K562 (cell line): Measurements from ENCODE around the gene FAM204A. TPM values are rescaled to one million over a fixed set of nuclear protein-coding genes. Genes with fewer than 3 reads are reported as not detected.

Source experiments
- ATAC-seq: fragments of 200-7000 bp; cut with Tn5 transposase; 3 replicates; pipeline ENCODE4 v1.9.1; 2020; ENCODE audit warnings: moderate library complexity
- BruUV-seq: library from RNA; stranded (reverse); fragments of 400-500 nt; replicated peaks from 2 replicates; lab custom pipeline; 2021; lab: Mats Ljungman, UMichigan
- CTCF ChIA-PET: fragments of 300-600 bp; formaldehyde crosslinking; extraction: SDS; loops from one replicate; lab custom pipeline; 2021; ENCODE audit warnings: low intra/inter-chr PET ratio; lab: Yijun Ruan, JAX
- POLR2A ChIA-PET: fragments of 300-600, 350-650 bp; sonication (Branson Sonifier 250); formaldehyde crosslinking; extraction: SDS; loops from one replicate; lab custom pipeline; 2021; ENCODE audit warnings: antibody characterized with exemption, inconsistent platforms; lab: Yijun Ruan, JAX
- DNase-seq, 4 experiments: peaks; one replicate each; pipeline versions ENCODE4 v3.0.0 to v3.0.0-alpha.2; 2011 to 2018; ENCODE audit warnings: low spot score in 3 of 4, mixed read lengths in 3 of 4; ENCODE audit errors: extremely low read depth in 1 of 4
- FAIRE-seq: peaks from 2 replicates; lab custom pipeline; 2011; peaks lifted over from hg19 to GRCh38; lab: Jason Lieb, UNC
- H2AFZ ChIP-seq: 2 replicates; pipeline ENCODE4 v1.6.0; 2011; ENCODE audit warnings: low read depth, low read length, control low read depth, inconsistent platforms
- H3K27ac ChIP-seq: fragments of 200-600 bp; 3 replicates; pipeline ENCODE4 v1.8.0; 2011; ENCODE audit warnings: low read depth, mild to moderate bottlenecking, control low read depth, inconsistent platforms, low read length, moderate library complexity, mixed read lengths; ENCODE audit errors: extremely low read depth
- H3K27me3 ChIP-seq, 2 experiments: fragments of 300-600 bp in 1 of 2; 2 replicates in 1 of 2; 3 replicates in 1 of 2; pipeline versions ENCODE4 v1.6.0 to v1.8.0; 2011; ENCODE audit warnings: inconsistent platforms in 2 of 2, low read length in 2 of 2, mild to moderate bottlenecking in 1 of 2, mixed read lengths in 1 of 2, moderate library complexity in 1 of 2; ENCODE audit not compliant: control insufficient read depth in 2 of 2, insufficient read depth in 2 of 2
- H3K36me3 ChIP-seq: fragments of 300-600 bp; 3 replicates; pipeline ENCODE4 v1.8.0; 2011; ENCODE audit warnings: mild to moderate bottlenecking, low read length, inconsistent platforms; ENCODE audit not compliant: control insufficient read depth, insufficient read depth
- H3K4me1 ChIP-seq, 2 experiments: fragments of 200-600 bp in 1 of 2; replicated peaks in 1 of 2; 2 replicates in 1 of 2; 3 replicates in 1 of 2; pipeline versions ENCODE4 v1.5.1 to v1.8.0; 2011; ENCODE audit warnings: inconsistent platforms in 2 of 2, low read length in 2 of 2, mild to moderate bottlenecking in 1 of 2, mixed read lengths in 1 of 2, moderate library complexity in 1 of 2; ENCODE audit not compliant: control insufficient read depth in 2 of 2, insufficient read depth in 2 of 2
- H3K4me2 ChIP-seq: 2 replicates; pipeline ENCODE4 v1.6.1; 2011; ENCODE audit warnings: low read length, control low read depth, inconsistent platforms, mixed read lengths; ENCODE audit not compliant: insufficient read depth
- H3K4me3 ChIP-seq: fragments of 200-600 bp; sonication (generic), shearing (Covaris generic); 2 replicates; pipeline ENCODE4 v1.5.1; 2016; ENCODE audit warnings: control low read depth, inconsistent platforms
- H3K79me2 ChIP-seq: fragments of 200-600 bp; 3 replicates; pipeline ENCODE4 v1.8.0; 2011; ENCODE audit warnings: low read length, inconsistent platforms; ENCODE audit not compliant: control insufficient read depth, insufficient read depth
- H3K9ac ChIP-seq, 2 experiments: 2 replicates each; pipeline versions ENCODE4 v1.6.0 to v1.6.1; 2011; ENCODE audit warnings: low read depth in 2 of 2, low read length in 2 of 2, control low read depth in 1 of 2, inconsistent platforms in 1 of 2, mild to moderate bottlenecking in 1 of 2, mixed read lengths in 1 of 2; ENCODE audit not compliant: insufficient read depth in 1 of 2
- H3K9me1 ChIP-seq: one replicate; pipeline ENCODE4 v1.6.0; 2011; ENCODE audit warnings: inconsistent platforms, mild to moderate bottlenecking, low read length, moderate library complexity; ENCODE audit not compliant: control insufficient read depth, insufficient read depth
- H3K9me3 ChIP-seq: replicated peaks from 2 replicates; pipeline ENCODE4 v1.5.1; 2011; ENCODE audit warnings: low read depth, low read length, inconsistent platforms; ENCODE audit not compliant: control insufficient read depth, insufficient read depth
- H4K20me1 ChIP-seq: replicated peaks from 2 replicates; pipeline ENCODE4 v1.6.1; 2011; ENCODE audit warnings: low read length, inconsistent platforms, mixed read lengths; ENCODE audit not compliant: control insufficient read depth, insufficient read depth
- CBX2 ChIP-seq: fragments of 200-600 bp; sonication (generic); IDR thresholded peaks from one replicate; pipeline ENCODE4 v1.6.1; 2012; ENCODE audit warnings: mild to moderate bottlenecking, low read length, inconsistent platforms; ENCODE audit not compliant: insufficient read depth, poor library complexity, severe bottlenecking
- EP300 ChIP-seq: IDR thresholded peaks from 2 replicates; pipeline ENCODE4 v1.6.1; 2012; ENCODE audit warnings: low read length, improper control_type of control experiment
- HOXB6 ChIP-seq: fragments of 250-450 bp; sonication (Bioruptor Pico); IDR thresholded peaks from 2 replicates; pipeline ENCODE4 v1.5.1; 2022; ENCODE audit warnings: mild to moderate bottlenecking, borderline replicate concordance
- RBFOX2 ChIP-seq: fragments of 200-400 bp; formaldehyde crosslinking; IDR thresholded peaks from 2 replicates; pipeline ENCODE4 v1.6.1; 2017; ENCODE audit warnings: low read depth, mild to moderate bottlenecking, low read length, moderate library complexity
- RBM34 ChIP-seq: fragments of 200-400 bp; formaldehyde crosslinking; IDR thresholded peaks from 2 replicates; pipeline ENCODE4 v1.6.1; 2018; ENCODE audit warnings: low read length, borderline replicate concordance; ENCODE audit not compliant: insufficient read depth
- TFAM ChIP-seq: fragments of 250-450 bp; sonication (Bioruptor Pico); conservative IDR thresholded peaks from 2 replicates; pipeline ENCODE4 v1.5.0; 2021; ENCODE audit warnings: mild to moderate bottlenecking, moderate library complexity
- ZBTB1 ChIP-seq: sonication (generic); formaldehyde crosslinking; IDR thresholded peaks from 2 replicates; pipeline ENCODE4 v1.8.1; 2023; ENCODE audit warnings: missing genetic modification reagents, low read depth, mild to moderate bottlenecking, borderline replicate concordance
- WGBS: fragments of 100-300 bp; shearing (Covaris generic); methylation state at CpG from one replicate; pipeline ENCODE4 v1.1.6; 2016; ENCODE audit warnings: low coverage, mixed read lengths; ENCODE audit not compliant: insufficient coverage; ENCODE audit errors: missing lambda C conversion rate; 5-methylcytosine and 5-hydroxymethylcytosine counted together
- in situ Hi-C: fragments of 300-500 bp; cut with MboI; formaldehyde crosslinking; loops from 4 replicates; pipeline ENCODE4 v1.15.0; 2018; ENCODE audit warnings: inconsistent platforms, mixed read lengths
- intact Hi-C: fragments of 100-400 bp; cut with micrococcal nuclease; formaldehyde crosslinking; loops from 2 replicates; pipeline ENCODE4 v1.14.2; 2022
- polyA plus RNA-seq, 8 experiments: library from polyadenylated mRNA; depleted of rRNA in 4 of 8; stranded (reverse) in 5 of 8; unstranded in 3 of 8; fragments of >200 nt; fragmentation: Nextera tagmentation in 2 of 8; fragmentation: Illumina TruSeq in 1 of 8; extraction: Ambion mirVana in 2 of 8; extraction: Trizol in 1 of 8; gene quantifications; 2 replicates each; pipeline versions ENCODE4 v1.2.1 to v1.2.3, GENCODE V29; 2011 to 2014; ENCODE audit warnings: inconsistent platforms in 1 of 8, missing spikeins in 1 of 8
- total RNA-seq, 7 experiments: library from RNA; depleted of rRNA in 6 of 7; stranded (reverse); fragments of >200 nt in 6 of 7; fragmentation: Illumina TruSeq in 2 of 7; extraction: Trizol in 2 of 7; gene quantifications; 2 replicates each; pipeline versions ENCODE4 v1.2.1 to v1.2.3, GENCODE V29; 2011 to 2021; ENCODE audit warnings: low replicate concordance in 1 of 7
- TF ChIP-seq, protein P1 (sequence below), 2 experiments: IDR thresholded peaks; 2 replicates each; pipeline ENCODE4 v1.6.1; 2012; ENCODE audit warnings: improper control_type of control experiment in 2 of 2, low read depth in 2 of 2, low read length in 2 of 2, borderline replicate concordance in 1 of 2

Gene FAM204A
- total and polyA plus RNA-seq, 9 of the 15 experiments (the other 6 are each of a cell fraction or from before 2014, with no cell fraction given) = 29.0 to 64.5 (median 44.9) TPM

DNA sequence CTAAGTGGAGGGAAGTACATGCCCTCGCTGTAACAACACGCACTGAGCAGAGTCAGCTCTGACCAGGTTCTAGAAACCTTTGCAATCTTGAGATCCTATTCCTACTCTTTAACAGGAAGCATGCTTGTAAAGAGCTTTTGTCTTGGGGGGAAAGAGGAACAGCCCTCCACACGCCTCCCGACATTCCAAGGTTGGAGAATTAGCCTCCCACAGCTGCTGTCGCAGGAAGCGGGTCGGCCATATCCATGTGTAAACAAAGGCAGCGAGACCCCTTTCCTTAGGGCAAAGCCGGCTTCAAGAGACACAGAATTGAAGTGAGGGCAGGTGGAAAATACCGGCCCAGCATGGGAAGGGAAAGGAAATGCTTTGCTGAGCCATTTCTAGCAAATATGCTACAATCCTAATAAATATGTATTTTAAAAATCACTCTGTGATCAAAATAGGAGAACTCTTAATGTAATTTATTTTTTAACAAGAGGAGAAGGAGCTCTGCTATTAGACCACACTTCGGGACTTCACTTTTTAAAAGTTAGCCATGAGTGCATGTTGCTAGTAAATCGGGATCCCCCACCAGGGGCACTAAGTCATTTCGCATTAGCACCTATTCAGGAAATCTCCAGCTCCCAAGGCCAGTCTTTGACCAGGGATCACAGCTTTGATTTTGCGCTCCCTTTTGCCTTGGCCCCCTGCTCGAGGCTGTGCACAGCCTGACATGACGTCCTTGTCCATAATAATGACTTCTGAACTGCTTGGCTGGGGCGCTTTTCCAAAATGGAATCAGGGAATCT is 55.9 kb downstream of the FAM204A start:
- TF ChIP-seq RBFOX2 = no peak
- TF ChIP-seq, protein P1, sequence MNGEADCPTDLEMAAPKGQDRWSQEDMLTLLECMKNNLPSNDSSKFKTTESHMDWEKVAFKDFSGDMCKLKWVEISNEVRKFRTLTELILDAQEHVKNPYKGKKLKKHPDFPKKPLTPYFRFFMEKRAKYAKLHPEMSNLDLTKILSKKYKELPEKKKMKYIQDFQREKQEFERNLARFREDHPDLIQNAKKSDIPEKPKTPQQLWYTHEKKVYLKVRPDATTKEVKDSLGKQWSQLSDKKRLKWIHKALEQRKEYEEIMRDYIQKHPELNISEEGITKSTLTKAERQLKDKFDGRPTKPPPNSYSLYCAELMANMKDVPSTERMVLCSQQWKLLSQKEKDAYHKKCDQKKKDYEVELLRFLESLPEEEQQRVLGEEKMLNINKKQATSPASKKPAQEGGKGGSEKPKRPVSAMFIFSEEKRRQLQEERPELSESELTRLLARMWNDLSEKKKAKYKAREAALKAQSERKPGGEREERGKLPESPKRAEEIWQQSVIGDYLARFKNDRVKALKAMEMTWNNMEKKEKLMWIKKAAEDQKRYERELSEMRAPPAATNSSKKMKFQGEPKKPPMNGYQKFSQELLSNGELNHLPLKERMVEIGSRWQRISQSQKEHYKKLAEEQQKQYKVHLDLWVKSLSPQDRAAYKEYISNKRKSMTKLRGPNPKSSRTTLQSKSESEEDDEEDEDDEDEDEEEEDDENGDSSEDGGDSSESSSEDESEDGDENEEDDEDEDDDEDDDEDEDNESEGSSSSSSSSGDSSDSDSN (IDR thresholded peaks at IDR 0.05; ENCODE audit: borderline replicate concordance in 1 of 2, low read depth in 2 of 2, low read length in 2 of 2) = no peak
- no peak for TF ChIP-seq RBM34
- no peak for TF ChIP-seq CBX2
- TF ChIP-seq ZBTB1 (CRISPR knock-in tag) = no peak
- TF ChIP-seq EP300 = no peak
- no peak for TF ChIP-seq TFAM (CRISPR knock-in tag)
- TF ChIP-seq HOXB6 (CRISPR knock-in tag) = no peak
- no peaks in the 10 kb centered on the region for H3K4me1 ChIP-seq
- intact Hi-C loops (no loop called here), in situ Hi-C loops (no loop called here)
- H3K4me3 ChIP-seq = no peak overlapping the region
- no peaks in the 10 kb centered on the region for H3K9me3 ChIP-seq
- H3K4me2 ChIP-seq = no peak overlapping the region
- CTCF ChIA-PET = no interaction called here
- POLR2A ChIA-PET = no interaction called here
- FAIRE-seq = no peak
- DNase-seq = no peak
- ATAC-seq = no peak
- H3K27ac ChIP-seq = no peak overlapping the region
- no TSS peak for BruUV-seq
- 0% methylated on average over 15 of the region's 17 CpGs for WGBS
- H4K20me1 ChIP-seq = no peaks in the 10 kb centered on the region
- H2AFZ ChIP-seq = no peak overlapping the region
- H3K27me3 ChIP-seq = peaks cover 3 to 17% of the 10 kb centered on the region in 2 experiments; a peak in 4 of 5 replicates
- H3K9me1 ChIP-seq = no peaks in the 10 kb centered on the region
- no peak overlapping the region for H3K9ac ChIP-seq
- H3K36me3 ChIP-seq = no peaks in the 10 kb centered on the region
- no peaks in the 10 kb centered on the region for H3K79me2 ChIP-seq
